Naive thymus-derived CD4-positive, alpha-beta T cell (primary cell): Measurements from ENCODE around the gene RNU2-63P. TPM values are rescaled to one million over a fixed set of nuclear protein-coding genes. Genes with fewer than 3 reads are reported as not detected.
"Not testable (repeated sequence)": the region's sequence is repeated elsewhere in the genome, so short reads cannot be mapped to it uniquely, and the experiment has no call there.

Source experiments
- ATAC-seq: fragments of 150-1000 bp; cut with Tn5 transposase; 2 replicates; pipeline ENCODE4 v1.10.0; 2021; ENCODE audit warnings: mild to moderate bottlenecking, moderate library complexity
- CTCF ChIA-PET: fragments of 350-600 bp; sonication (Branson Sonifier 250); formaldehyde crosslinking; loops from one replicate; lab custom pipeline; 2021; ENCODE audit warnings: antibody characterized with exemption; lab: Charles Lee
- POLR2A ChIA-PET: fragments of 350-600 bp; sonication (Branson Sonifier 250); formaldehyde crosslinking; loops from one replicate; lab custom pipeline; 2021; ENCODE audit warnings: antibody characterized with exemption, inconsistent platforms; lab: Charles Lee
- DNase-seq, 9 donors: peaks; one replicate each; pipeline versions ENCODE4 v3.0.0 to v3.0.0-alpha.2; 2020 to 2022; ENCODE audit warnings: mixed read lengths in 1 of 9
- H3K27ac ChIP-seq: one replicate; pipeline ENCODE4 v1.7.0; 2013; ENCODE audit warnings: mild to moderate bottlenecking, low read depth, low read length, moderate library complexity
- H3K27me3 ChIP-seq, 2 donors: one replicate each; pipeline ENCODE4 v1.7.0; 2013; ENCODE audit warnings: low read length in 2 of 2, mild to moderate bottlenecking in 2 of 2, moderate library complexity in 2 of 2; ENCODE audit not compliant: control insufficient read depth in 2 of 2, insufficient read depth in 2 of 2
- H3K36me3 ChIP-seq, 3 experiments: 1 replicate in 2 of 3; 2 replicates in 1 of 3; pipeline ENCODE4 v1.7.0; 2013; ENCODE audit warnings: low read length in 3 of 3, mild to moderate bottlenecking in 3 of 3, moderate library complexity in 1 of 3; ENCODE audit not compliant: insufficient read depth in 3 of 3, control insufficient read depth in 2 of 3
- H3K4me1 ChIP-seq, 2 donors: one replicate each; pipeline ENCODE4 v1.7.0; 2013; ENCODE audit warnings: low read length in 2 of 2, mild to moderate bottlenecking in 2 of 2, moderate library complexity in 1 of 2; ENCODE audit not compliant: control insufficient read depth in 2 of 2, insufficient read depth in 2 of 2
- H3K4me3 ChIP-seq: 2 replicates; pipeline ENCODE4 v1.7.0; 2013; ENCODE audit warnings: mild to moderate bottlenecking, low read length
- H3K9me3 ChIP-seq, 3 experiments: 1 replicate in 2 of 3; 2 replicates in 1 of 3; pipeline ENCODE4 v1.7.0; 2013; ENCODE audit warnings: low read length in 3 of 3; ENCODE audit not compliant: control insufficient read depth in 2 of 3
- H3K27ac Mint-ChIP-seq, 9 donors: one replicate each; pipeline ENCODE4 v1.8.0; 2020 to 2022; ENCODE audit warnings: mixed read lengths in 9 of 9, mild to moderate bottlenecking in 8 of 9, moderate library complexity in 5 of 9, inconsistent platforms in 2 of 9
- H3K27me3 Mint-ChIP-seq, 5 donors: one replicate each; pipeline ENCODE4 v1.8.0; 2021 to 2022; ENCODE audit warnings: mixed read lengths in 5 of 5, mild to moderate bottlenecking in 1 of 5
- H3K36me3 Mint-ChIP-seq, 5 donors: one replicate each; pipeline ENCODE4 v1.8.0; 2020 to 2022; ENCODE audit warnings: mixed read lengths in 5 of 5, mild to moderate bottlenecking in 3 of 5, inconsistent platforms in 1 of 5
- H3K4me1 Mint-ChIP-seq, 7 donors: one replicate each; pipeline ENCODE4 v1.8.0; 2020 to 2022; ENCODE audit warnings: mixed read lengths in 7 of 7, mild to moderate bottlenecking in 3 of 7, inconsistent platforms in 1 of 7
- H3K4me3 Mint-ChIP-seq, 10 donors: one replicate each; pipeline ENCODE4 v1.8.0; 2020 to 2022; ENCODE audit warnings: mild to moderate bottlenecking in 10 of 10, mixed read lengths in 10 of 10, moderate library complexity in 6 of 10, inconsistent platforms in 2 of 10
- H3K9me3 Mint-ChIP-seq, 11 donors: one replicate each; pipeline ENCODE4 v1.8.0; 2020 to 2022; ENCODE audit warnings: mixed read lengths in 11 of 11, mild to moderate bottlenecking in 4 of 11, inconsistent platforms in 1 of 11, moderate library complexity in 1 of 11
- intact Hi-C, 2 donors: fragments of 100-400 bp; cut with micrococcal nuclease; formaldehyde crosslinking; loops; one replicate each; pipeline ENCODE4 v1.15.1; 2023
- polyA plus RNA-seq, 2 donors: library from polyadenylated mRNA; unstranded; fragments of 300-500 nt; fragmentation: Illumina TruSeq; gene quantifications; one replicate each; pipeline ENCODE4 v1.2.3, GENCODE V29; 2021
- total RNA-seq, 6 experiments: library from RNA in 5 of 6; stranded (reverse) in 5 of 6; gene quantifications; 1 replicate in 5 of 6; 2 replicates in 1 of 6; pipeline ENCODE4 v1.2.3 and lab custom pipeline; 2021 to 2026

The RNU2-63P gene
- total and polyA plus RNA-seq, 7 experiments from 2014 or later: 12.4 to 28.7 (median 15.5) TPM; not detected in 3

- H3K27me3 ChIP-seq, H3K9me3 Mint-ChIP-seq, H3K27ac ChIP-seq, ATAC-seq, H3K4me1 Mint-ChIP-seq, intact Hi-C loops, H3K4me3 Mint-ChIP-seq, CTCF ChIA-PET, H3K27ac Mint-ChIP-seq, H3K4me1 ChIP-seq, H3K9me3 ChIP-seq, H3K36me3 ChIP-seq, DNase-seq, H3K36me3 Mint-ChIP-seq, H3K27me3 Mint-ChIP-seq, POLR2A ChIA-PET, H3K4me3 ChIP-seq: not testable (repeated sequence)
These were observed 35.2 kb downstream of the RNU2-63P start for GRCh38 chr2:87981182-87981581.

GRCh38 chr2:87972385-87972784 lies 44.0 kb downstream of the RNU2-63P start:
- H3K4me1 ChIP-seq, H3K36me3 Mint-ChIP-seq, DNase-seq, H3K27me3 ChIP-seq, H3K4me3 Mint-ChIP-seq, H3K9me3 Mint-ChIP-seq, H3K27ac ChIP-seq, H3K36me3 ChIP-seq, H3K27ac Mint-ChIP-seq, H3K4me1 Mint-ChIP-seq, POLR2A ChIA-PET, H3K9me3 ChIP-seq, H3K27me3 Mint-ChIP-seq, CTCF ChIA-PET, H3K4me3 ChIP-seq, intact Hi-C loops: not testable (repeated sequence)
- ATAC-seq: peak; percentile 34

Other genes with a start within 250 kb of the RNU2-63P start
- gene RGPD2, start 190.8 kb downstream of the RNU2-63P start, total RNA-seq: 1 to 10 TPM; 1.1 to 7.7 (median 5.3) TPM
- gene RGPD2, start 190.8 kb downstream of the RNU2-63P start, polyA plus RNA-seq: 1 to 10 TPM; 3.4 to 6.0 TPM
- 10 to 100 TPM in 4 of 5 experiments, 1 to 10 TPM in 1; 7.1 to 33.9 (median 29.3) TPM for gene KRCC1, start 39.2 kb upstream of the RNU2-63P start, total RNA-seq
- 10 to 100 TPM; 28.3 to 33.0 TPM for gene KRCC1, start 39.2 kb upstream of the RNU2-63P start, polyA plus RNA-seq
- not detected for gene SMYD1, start 51.3 kb upstream of the RNU2-63P start, total RNA-seq
- gene SMYD1, start 51.3 kb upstream of the RNU2-63P start, polyA plus RNA-seq: under 1 TPM; 0.15 to 0.21 TPM
- gene FABP1, start 111.5 kb upstream of the RNU2-63P start, total RNA-seq: not detected
- gene FABP1, start 111.5 kb upstream of the RNU2-63P start, polyA plus RNA-seq: not detected
- 1 to 10 TPM in 3 of 5 experiments, under 1 TPM in 2; 0.19 to 4.7 (median 1.0) TPM for gene THNSL2, start 153.8 kb upstream of the RNU2-63P start, total RNA-seq
- 1 to 10 TPM in 1 of 2 donors, under 1 TPM in 1; 0.49 to 1.4 TPM for gene THNSL2, start 153.8 kb upstream of the RNU2-63P start, polyA plus RNA-seq